HG03280 (cell line): ENCODE data around the gene CAMKK1.
"Not testable (repeated sequence)": the region's sequence is repeated elsewhere in the genome, so short reads cannot be mapped to it uniquely, and the experiment has no call there.

Experiments
- ATAC-seq: cut with Tn5 transposase; IDR thresholded peaks from one replicate; pipeline ENCODE4 v1.9.1; 2021; ENCODE audit warnings: mild to moderate bottlenecking, moderate library complexity; ENCODE audit not compliant: unreplicated experiment

CAMKK1 gene

DNA sequence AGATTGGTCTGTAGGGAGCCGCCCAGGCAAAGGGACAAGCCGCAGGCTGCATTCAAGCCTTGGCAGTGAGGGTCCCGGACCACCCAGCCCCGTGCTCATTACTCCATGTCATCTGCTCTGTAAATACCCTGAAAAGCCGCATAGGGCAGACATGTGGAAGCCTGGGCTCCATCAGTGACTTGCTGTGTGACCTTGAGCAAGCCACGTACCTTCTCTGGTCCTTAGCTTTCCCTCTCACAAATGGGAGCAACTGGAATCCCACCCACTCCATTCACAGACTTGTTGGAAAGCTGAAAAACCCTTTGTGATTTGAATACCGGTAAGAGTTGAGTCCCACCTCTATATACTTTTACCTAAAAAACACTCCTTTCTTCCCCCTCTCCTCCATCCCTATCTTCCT lies 11.9 kb downstream of the CAMKK1 start:
- no peak for ATAC-seq

GRCh38 chr17:3879591-3880417 lies 13.0 kb downstream of the CAMKK1 start:
- no peak for ATAC-seq

DNA sequence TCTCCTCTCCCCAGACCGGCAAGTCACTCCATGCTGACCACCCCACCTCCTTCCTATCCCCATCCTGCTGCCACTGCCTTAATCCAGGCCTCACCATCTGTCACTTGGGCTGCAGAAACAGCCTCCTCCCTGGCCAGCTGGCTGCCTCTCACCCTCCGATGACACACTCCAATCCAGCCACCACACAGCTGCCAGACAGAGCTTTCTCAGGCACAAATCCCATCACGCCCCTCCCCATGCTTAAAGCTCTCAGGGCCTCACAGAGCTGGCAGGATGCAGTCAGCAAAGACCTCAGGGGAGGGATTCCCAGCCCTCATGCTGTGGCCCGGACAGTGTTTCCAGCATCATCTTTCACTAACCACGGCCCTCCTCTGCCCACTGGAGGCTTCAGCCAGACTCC lies 13.7 kb downstream of the CAMKK1 start:
- no peak for ATAC-seq

DNA sequence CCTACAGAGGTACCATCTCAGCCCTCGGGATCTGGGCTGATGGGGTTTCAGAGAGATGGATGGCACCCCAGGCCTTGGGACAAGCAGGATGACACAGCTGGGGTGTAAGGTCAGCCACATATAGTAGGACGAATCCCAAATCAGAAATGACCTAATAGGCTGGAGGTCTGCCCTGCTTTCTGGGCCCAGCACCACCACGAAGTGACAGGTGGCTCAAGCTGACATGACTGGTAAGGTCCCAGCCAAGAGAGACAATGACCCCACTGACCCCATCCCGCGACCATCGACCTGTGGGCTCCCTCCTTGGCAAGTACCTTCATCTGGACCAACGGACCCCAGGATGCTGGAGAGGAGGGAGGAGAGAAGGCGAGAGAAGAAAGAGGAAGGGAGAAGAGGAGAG lies 15.6 kb downstream of the CAMKK1 start:
- no peak for ATAC-seq

- ATAC-seq: no peak
These were observed 17.5 kb downstream of the CAMKK1 start for GRCh38 chr17:3875317-3875716.

- no peak for ATAC-seq
These were observed 19.0 kb downstream of the CAMKK1 start for GRCh38 chr17:3873862-3874261.

DNA sequence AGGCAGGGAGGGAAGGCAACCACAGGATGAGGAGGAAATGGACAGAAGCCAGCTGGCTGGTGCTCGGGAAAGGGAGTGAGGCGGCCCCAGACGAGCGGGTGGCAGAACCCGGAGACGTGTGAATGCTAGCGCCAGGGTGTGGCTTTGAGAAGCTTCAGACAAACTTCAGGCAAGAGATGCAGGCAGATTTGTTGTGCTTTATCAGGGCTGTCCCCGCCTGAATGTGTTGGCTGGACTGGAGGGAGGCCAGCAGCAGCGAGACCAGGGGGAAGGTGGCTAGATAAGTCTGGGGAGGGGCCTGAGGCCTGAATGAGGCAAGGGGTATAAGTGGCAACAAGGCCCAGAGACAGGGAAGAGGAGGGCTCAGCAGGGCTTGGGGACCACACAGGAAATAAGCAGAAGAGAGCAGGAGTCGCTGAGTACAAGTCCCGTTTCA lies 22.0 kb downstream of the CAMKK1 start:
- no peak for ATAC-seq

DNA sequence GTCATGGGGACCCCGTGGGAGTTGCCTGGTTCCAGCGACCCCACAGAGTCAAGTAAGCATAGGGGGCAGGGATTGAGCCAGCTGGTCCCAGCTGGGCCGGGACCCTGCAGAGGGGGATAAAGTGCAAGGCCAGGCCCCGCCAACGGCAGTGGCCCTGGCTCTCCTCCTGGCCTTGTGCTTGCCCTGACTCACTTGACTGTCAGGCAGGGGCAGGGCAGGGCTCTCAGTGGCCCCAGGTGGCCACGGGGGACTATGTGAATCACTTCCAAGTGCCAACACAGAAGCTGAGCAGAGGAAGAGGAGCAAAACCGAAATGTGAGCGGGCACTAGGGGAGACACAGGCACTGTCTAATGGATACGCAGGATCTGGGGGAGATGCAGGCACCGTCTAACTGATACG lies 25.2 kb downstream of the CAMKK1 start:
- ATAC-seq: no peak

DNA sequence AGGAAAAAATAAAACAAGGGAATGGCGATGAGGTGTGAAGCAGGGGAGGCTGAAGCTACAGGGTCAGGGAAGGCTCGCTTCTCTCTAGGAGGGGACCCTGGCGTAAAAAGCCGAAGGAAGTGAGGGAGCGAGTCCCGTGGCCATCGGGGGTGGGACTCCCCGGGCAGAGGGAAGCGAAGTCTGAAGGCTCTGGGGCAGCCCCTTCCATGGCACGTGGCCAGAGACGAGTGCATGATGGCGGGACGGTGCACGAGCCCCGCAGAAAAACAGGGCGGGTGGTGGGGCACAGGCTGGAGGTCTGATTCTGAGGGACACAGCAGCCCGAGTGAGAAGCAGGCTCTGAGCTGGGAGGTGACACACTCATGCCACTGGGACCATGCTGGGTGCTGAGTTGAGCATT lies 25.7 kb downstream of the CAMKK1 start:
- ATAC-seq: no peak

- no peak for ATAC-seq
These were observed 26.6 kb downstream of the CAMKK1 start for GRCh38 chr17:3866276-3866675.

DNA sequence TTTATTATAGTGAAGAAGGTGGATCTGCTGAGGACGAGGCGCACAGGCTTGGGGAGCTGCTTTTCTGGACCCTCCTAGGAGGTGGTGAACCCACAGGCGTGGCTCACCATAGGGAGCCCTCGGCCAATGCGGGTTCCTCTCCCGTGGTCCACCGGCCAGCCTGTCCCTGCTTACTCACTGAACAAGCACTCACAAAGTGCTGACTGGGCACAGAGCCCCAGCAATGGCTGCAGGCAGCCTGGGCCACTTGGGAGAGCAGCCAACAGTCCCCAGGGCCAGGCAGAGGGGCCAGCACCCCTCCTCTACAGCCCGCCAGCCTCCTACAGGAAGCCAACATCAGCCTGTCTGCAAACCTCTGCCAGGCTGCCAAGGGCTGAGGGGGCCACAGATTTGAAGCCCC lies 27.7 kb downstream of the CAMKK1 start:
- no peak for ATAC-seq

DNA sequence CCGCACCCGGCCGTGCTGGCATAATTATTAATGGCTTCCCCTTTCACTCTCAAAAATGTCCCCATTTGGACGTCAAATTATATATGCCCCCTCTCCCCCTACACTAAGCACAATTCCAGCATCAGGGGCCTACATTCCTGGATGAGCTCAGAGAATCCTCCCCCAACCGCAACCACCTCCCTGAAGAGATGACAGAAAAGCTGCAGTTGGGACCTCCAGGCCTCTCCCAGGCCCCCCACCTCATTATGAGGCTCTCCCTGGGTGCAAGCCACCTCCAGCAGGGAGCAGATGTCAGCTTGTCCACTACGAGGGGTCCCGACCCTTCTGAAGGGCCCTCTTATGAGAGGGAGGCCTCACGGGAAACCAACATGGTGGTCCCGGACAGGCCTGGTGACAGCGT lies 28.3 kb downstream of the CAMKK1 start:
- no peak for ATAC-seq

DNA sequence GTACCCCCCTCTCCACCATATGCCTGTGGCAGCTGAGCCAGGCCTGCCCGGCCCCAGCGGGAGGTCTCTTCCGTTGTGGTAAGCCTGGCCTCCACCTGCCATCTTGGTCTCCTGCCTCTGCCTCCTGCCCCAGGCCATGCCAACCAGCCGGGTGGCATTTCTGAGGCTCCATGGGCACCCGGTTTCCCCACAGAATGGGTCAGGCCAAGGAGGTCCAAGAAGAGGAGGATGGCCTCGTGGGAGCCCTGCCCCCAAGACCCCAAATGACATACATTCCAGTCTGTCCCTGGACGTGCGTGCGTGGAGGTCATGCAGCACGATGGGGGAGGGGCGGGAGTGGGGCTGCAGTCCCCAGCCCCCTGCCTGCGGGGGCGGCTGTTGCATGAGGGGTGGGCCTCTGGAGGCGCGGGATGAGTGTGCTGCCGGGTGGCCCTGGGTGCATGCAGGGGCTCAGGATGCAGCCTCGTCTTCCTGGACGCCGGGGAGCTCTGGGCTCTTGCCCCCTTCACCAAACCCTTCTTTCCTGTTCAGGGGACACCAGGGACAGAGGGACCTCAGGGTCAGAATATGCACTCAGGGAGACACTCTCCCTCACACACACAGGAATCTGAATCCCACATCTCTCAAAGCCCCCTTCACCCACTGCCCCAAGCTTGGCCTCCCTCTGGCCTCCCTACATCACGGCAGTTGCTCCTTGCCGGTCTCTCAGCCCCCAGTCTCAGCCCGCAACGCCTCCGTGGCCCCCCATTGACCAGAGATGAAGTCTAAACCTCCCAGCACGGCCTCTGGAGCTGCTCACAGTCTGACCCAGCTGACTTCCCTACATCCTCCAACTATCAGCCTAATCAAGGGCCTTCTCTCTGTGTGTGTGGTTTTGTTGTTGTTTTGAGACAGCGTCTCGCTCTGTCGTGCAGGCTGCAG lies 30.8 kb downstream of the CAMKK1 start:
- no peak for ATAC-seq

DNA sequence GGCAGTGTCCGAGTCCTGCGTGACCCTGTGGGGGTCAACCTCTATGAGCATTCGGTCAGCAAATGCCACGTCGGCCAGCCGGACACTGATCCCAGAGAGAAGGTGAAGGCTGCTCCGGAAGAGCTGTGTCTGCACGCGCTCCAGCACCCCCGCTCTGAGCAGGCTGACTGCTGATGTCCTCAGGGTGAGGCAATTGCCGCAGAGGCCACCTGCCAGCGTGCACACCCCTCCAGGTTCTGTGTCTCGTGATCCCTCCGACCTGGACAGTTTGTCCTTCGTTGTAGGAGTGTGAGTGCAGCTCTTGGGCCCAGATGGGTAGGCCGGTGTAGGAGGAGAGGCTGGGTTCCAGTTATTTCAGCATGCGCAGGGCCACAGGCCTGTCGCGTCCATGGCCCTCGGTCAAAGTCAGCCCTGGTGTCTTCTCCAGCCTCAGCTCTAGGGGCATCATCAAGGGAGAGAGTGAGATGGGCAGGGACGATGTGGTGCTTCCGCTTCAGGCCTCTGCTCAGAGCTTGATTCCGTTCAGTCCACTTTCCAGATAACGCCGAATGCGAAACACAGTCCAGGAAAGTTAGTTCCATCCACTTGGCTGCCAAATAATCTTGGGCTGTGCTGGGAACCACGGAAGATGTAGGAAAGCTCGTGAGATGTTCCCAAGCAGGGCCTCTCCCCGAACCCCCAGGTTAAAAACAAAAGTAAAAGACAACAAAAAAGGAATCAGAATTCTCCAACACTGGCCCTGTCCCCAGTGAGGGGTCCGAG lies 31.7 kb downstream of the CAMKK1 start:
- ATAC-seq: no peak

DNA sequence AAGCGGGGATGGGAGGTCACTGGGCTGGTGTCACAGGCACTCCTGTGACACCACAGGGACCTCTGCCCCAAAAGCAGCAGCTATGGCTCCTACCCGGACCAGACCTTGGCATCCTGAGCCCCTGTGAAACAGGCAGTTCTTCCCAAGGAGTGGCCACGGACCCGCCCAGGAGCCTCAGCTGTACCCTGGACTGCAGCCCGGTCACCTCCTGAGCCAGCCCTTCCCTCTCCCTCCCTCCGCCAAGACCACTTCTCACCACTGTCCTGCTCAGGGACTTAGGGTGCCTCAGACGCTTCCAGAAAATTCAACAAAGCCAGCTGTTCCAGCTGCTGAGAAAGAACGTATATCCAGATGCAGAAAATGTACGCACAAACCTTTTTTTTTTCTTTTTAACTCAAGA lies 32.9 kb downstream of the CAMKK1 start:
- ATAC-seq: no peak

DNA sequence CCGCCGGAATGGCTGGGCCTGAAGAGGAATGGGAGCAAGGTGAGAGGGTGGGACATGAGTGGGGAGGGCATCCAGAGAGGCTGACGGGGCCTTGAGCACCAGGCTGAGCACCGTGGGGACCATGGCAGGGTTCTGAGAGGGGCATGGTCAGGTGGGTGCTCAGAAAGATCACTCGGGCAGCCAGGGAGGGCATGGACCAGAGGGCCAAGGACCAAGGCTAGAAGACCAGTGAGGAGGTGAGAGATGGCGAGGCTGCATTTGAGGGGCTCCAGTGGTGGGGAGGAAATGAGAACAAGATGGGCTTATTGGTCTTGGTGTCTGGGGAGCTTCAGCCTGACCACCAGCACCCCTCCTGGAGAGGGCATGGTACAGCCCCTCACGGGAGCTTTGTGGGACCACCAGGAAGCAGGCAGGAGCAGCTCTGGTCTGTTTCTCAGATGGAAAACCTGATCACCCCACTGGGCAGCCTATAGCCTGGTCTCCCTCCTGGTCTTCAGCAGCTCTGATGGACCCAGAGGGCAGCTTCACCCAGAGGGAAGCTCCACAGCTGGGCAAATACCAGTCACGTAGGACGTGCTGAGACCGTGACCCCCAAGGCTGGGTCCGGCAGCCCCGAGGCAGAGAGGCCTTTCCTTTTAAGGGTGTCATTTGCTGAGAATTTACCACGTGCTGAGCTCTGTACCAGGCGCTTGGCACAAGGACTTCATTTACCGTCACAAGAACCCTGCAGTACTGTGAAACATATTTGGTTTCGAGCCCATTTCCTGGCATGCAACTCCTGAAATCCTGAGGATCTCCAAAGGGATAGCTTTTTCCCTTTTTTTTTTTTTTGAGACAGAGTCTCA lies 35.4 kb downstream of the CAMKK1 start:
- ATAC-seq: no peak

DNA sequence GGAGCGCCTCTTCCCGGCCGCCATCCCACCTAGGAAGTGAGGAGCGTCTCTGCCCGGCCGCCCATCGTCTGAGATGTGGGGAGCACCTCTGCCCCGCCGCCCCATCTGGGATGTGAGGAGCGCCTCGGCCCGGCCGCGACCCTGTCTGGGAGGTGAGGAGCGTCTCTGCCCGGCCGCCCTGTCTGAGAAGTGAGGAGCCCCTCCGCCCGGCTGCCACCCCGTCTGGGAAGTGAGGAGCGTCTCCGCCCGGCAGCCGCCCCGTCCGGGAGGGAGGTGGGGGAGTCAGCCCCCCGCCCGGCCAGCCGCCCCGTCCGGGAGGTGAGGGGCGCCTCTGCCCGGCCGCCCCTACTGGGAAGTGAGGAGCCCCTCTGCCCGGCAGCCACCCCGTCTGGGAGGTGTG lies 38.6 kb downstream of the CAMKK1 start:
- not testable (repeated sequence) for ATAC-seq

DNA sequence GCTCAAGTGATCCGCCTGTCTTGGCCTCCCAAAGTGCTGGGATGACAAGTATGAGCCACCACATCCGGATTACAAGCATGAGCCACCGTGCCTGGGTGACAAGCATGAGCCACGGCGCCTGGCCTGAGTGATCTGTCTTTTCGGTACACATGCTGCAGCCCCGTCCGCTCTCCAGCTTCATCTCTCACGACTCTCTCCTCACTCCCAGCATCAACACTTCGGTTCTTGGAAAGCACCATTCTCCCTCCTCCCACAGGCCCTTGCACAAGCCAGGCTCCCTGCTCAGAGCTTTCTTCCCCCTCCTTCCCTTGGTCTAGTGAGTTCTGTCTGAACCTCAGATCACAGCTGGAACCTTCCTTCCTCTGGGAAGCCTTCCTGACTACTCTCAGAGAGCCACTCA lies 40.3 kb downstream of the CAMKK1 start:
- no peak for ATAC-seq

- no peak for ATAC-seq
These were observed 41.3 kb downstream of the CAMKK1 start for GRCh38 chr17:3851461-3852100.
